A549 (cell line): Measurements from ENCODE around the gene MEG3.

Experiments used
- MYC ChIP-seq: IDR thresholded peaks from 2 replicates; pipeline ENCODE4 v1.6.1; 2012; ENCODE audit warnings: mild to moderate bottlenecking, inconsistent platforms, low read length, improper control_type of control experiment, borderline replicate concordance
- REST ChIP-seq: fragments of 200-600 bp; sonication (generic); IDR thresholded peaks from 2 replicates; pipeline ENCODE4 v1.6.1; 2016; ENCODE audit warnings: antibody characterized with exemption, mild to moderate bottlenecking, moderate library complexity
- TF ChIP-seq, protein P1 (sequence below): fragments of 150-350 bp; IDR thresholded peaks from 2 replicates; pipeline ENCODE4 v1.6.1; 2014; ENCODE audit warnings: low read depth, mild to moderate bottlenecking, low read length

DNA sequence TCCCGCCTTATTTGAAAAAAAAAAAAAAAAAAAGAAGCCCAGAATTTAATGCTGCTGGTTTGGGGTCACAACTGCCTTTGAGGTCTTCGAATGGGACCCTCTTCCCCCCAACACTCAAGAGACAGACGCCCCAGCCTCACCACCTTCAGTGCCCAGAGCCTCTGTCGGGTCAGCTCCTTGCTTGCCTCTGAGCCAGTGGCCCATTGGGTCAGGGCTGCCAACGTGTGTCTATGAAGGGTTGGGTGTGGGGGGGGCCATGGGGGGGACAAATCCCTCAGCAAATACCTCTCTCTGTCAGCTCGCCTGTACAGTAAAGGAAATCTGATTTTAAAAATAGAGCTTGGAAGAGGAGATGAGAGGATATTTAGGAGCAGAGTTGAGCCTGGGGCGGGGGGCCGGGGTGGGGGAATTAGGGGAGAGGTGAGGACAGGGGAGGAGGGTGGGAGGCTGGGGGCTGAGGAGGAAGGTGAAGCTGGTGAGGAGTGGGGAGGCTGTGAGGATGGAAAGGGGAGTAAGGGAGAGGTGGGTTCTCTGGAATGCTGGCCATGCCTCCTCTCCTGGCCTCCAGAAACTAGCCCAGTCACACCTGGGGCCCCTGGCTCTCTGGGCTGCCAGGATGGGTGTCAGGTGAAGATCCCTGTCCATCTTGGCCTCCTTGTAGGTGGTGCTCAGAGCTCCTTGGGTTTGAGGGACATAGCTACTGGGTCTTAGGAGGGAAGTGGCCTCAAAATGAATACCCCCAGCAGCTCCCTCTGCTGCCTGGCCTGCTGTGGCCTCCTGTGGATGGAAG lies 64.3 kb downstream of the MEG3 start:
- TF ChIP-seq, protein P1, sequence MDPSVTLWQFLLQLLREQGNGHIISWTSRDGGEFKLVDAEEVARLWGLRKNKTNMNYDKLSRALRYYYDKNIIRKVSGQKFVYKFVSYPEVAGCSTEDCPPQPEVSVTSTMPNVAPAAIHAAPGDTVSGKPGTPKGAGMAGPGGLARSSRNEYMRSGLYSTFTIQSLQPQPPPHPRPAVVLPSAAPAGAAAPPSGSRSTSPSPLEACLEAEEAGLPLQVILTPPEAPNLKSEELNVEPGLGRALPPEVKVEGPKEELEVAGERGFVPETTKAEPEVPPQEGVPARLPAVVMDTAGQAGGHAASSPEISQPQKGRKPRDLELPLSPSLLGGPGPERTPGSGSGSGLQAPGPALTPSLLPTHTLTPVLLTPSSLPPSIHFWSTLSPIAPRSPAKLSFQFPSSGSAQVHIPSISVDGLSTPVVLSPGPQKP = no peak
- TF ChIP-seq REST (no peak), MYC (no peak)
